OCI-LY7 (cell line): ENCODE data around the gene TMEM184B.

Source experiments
- EZH2phosphoT487 ChIP-seq: fragments of 200-600 bp; sonication (generic); IDR thresholded peaks from 2 replicates; pipeline ENCODE4 v1.6.1; 2018; ENCODE audit warnings: low read depth, borderline replicate concordance, mild to moderate bottlenecking, mixed run types, antibody characterized with exemption, low read length, moderate library complexity, mixed read lengths
- TF ChIP-seq, protein P1 (sequence below): fragments of 200-600 bp; sonication (generic); conservative IDR thresholded peaks from 2 replicates; pipeline ENCODE4 v1.5.1; 2014; ENCODE audit warnings: mild to moderate bottlenecking, antibody characterized with exemption, low read length, moderate library complexity, mixed read lengths

DNA sequence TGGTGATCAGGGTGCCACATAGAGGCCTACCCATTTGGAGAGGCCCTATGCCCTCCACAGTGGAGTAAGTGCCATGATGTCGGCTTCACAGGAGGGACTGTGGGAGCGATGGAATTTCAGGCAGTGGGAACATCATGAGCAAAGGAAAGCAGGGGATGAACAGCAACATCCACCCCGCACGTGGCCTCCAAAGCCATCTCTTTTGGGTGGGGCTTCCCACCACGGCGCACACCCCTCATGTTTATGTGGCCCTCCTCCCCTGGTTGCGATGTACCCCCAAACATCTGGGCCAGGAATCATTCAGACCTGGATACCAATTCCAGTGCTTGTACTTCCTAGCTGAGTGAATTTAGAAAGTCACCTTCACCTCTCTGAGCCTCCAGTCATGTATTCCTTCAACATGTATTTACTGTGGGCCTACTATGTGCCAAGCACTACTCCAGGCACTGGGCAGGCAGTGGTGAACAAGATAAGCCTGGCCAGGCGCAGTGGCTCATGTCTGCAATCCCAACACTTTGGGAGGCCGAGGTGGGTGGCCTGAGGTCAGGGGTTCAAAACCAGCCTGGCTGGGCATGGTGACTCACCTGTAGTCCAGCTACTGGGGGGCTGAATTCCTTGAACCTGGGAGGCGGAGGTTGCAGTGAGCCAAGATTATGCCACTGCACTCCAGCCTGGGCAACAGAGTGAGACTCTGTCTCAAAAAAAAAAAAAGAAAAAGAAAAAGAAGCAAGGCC is 72.8 kb downstream of the TMEM184B start:
- TF ChIP-seq, protein P1, sequence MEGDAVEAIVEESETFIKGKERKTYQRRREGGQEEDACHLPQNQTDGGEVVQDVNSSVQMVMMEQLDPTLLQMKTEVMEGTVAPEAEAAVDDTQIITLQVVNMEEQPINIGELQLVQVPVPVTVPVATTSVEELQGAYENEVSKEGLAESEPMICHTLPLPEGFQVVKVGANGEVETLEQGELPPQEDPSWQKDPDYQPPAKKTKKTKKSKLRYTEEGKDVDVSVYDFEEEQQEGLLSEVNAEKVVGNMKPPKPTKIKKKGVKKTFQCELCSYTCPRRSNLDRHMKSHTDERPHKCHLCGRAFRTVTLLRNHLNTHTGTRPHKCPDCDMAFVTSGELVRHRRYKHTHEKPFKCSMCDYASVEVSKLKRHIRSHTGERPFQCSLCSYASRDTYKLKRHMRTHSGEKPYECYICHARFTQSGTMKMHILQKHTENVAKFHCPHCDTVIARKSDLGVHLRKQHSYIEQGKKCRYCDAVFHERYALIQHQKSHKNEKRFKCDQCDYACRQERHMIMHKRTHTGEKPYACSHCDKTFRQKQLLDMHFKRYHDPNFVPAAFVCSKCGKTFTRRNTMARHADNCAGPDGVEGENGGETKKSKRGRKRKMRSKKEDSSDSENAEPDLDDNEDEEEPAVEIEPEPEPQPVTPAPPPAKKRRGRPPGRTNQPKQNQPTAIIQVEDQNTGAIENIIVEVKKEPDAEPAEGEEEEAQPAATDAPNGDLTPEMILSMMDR = no peak
- no peak for TF ChIP-seq EZH2phosphoT487
